DND-41 (cell line): ENCODE results near the gene GDI2.

ENCODE experiments used
- ATAC-seq: fragments of 200-7000 bp; cut with Tn5 transposase; 3 replicates; pipeline ENCODE4 v1.9.1; 2021; ENCODE audit warnings: low read depth; ENCODE audit not compliant: insufficient read depth
- DNase-seq: peaks from one replicate; pipeline ENCODE4 v3.0.0-alpha.2; 2020
- H2AFZ ChIP-seq: 2 replicates; pipeline ENCODE4 v1.6.0; 2012; ENCODE audit warnings: low read depth, low read length
- H3K27ac ChIP-seq: 2 replicates; pipeline ENCODE4 v1.5.1; 2012; ENCODE audit warnings: low read length, inconsistent platforms
- H3K27me3 ChIP-seq: fragments of 200-600 bp; sonication (generic); 2 replicates; pipeline ENCODE4 v1.6.0; 2012; ENCODE audit warnings: low read length, mild to moderate bottlenecking, inconsistent platforms; ENCODE audit not compliant: insufficient read depth, poor library complexity
- H3K36me3 ChIP-seq: 2 replicates; pipeline ENCODE4 v1.5.1; 2012; ENCODE audit warnings: low read length, inconsistent platforms; ENCODE audit not compliant: insufficient read depth
- H3K4me1 ChIP-seq: 2 replicates; pipeline ENCODE4 v1.5.1; 2012; ENCODE audit warnings: mild to moderate bottlenecking, low read length; ENCODE audit not compliant: insufficient read depth
- H3K4me2 ChIP-seq: 2 replicates; pipeline ENCODE4 v1.6.0; 2012; ENCODE audit warnings: mild to moderate bottlenecking, moderate library complexity, low read length, inconsistent platforms; ENCODE audit not compliant: insufficient read depth
- H3K4me3 ChIP-seq, 2 experiments: fragments of 200-600 bp in 1 of 2; shearing (Covaris generic) in 1 of 2; 2 replicates each; pipeline ENCODE4 v1.5.1; 2012 to 2016; ENCODE audit warnings: inconsistent platforms in 2 of 2, low read length in 2 of 2, mild to moderate bottlenecking in 2 of 2, low read depth in 1 of 2, moderate library complexity in 1 of 2
- H3K79me2 ChIP-seq: 2 replicates; pipeline ENCODE4 v1.6.0; 2012; ENCODE audit warnings: low read length, inconsistent platforms; ENCODE audit not compliant: insufficient read depth
- H3K9ac ChIP-seq: 2 replicates; pipeline ENCODE4 v1.6.0; 2012; ENCODE audit warnings: low read depth, mild to moderate bottlenecking, inconsistent platforms, low read length, moderate library complexity
- H3K9me3 ChIP-seq: 2 replicates; pipeline ENCODE4 v1.5.1; 2012; ENCODE audit warnings: low read length, moderate library complexity, mild to moderate bottlenecking, inconsistent platforms; ENCODE audit not compliant: insufficient read depth, severe bottlenecking
- H4K20me1 ChIP-seq: 2 replicates; pipeline ENCODE4 v1.6.0; 2012; ENCODE audit warnings: low read length; ENCODE audit not compliant: insufficient read depth
- EZH2 ChIP-seq: IDR thresholded peaks from 3 replicates; pipeline ENCODE4 v1.6.1; 2012; ENCODE audit warnings: borderline replicate concordance, low read depth, mild to moderate bottlenecking, moderate library complexity, low read length, inconsistent platforms; ENCODE audit not compliant: severe bottlenecking
- TF ChIP-seq, protein P1 (sequence below): IDR thresholded peaks from 2 replicates; pipeline ENCODE4 v1.5.1; 2012; ENCODE audit warnings: borderline replicate concordance, low read length, moderate library complexity, mild to moderate bottlenecking; ENCODE audit not compliant: poor library complexity, severe bottlenecking; ENCODE audit errors: extremely low read depth

The GDI2 gene

DNA sequence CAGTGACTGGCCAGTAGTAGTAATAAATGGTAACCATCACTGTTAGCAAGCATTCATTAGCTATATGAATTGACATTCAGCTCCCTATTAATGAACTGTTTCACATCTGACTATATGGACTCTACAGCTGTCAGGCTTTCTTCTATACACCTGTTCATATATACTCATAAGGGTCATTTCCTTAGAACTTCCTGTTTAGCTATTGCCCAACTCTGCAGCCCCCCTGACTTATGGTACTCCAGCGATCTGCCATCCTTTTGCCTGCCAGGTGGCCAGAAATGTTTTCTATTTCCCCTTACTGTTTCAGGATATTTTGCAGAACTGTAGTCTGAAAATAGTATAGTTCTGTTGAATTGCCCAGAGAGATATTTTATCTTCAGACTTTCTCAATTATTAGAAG lies 72.0 kb downstream of the GDI2 start:
- H3K4me1 ChIP-seq, result no peaks in the 10 kb centered on the region
- no peak overlapping the region for H3K27ac ChIP-seq
- no peak overlapping the region for H3K9ac ChIP-seq
- no peak for ATAC-seq
- H3K9me3 ChIP-seq, result no peaks in the 10 kb centered on the region
- TF ChIP-seq, protein P1, sequence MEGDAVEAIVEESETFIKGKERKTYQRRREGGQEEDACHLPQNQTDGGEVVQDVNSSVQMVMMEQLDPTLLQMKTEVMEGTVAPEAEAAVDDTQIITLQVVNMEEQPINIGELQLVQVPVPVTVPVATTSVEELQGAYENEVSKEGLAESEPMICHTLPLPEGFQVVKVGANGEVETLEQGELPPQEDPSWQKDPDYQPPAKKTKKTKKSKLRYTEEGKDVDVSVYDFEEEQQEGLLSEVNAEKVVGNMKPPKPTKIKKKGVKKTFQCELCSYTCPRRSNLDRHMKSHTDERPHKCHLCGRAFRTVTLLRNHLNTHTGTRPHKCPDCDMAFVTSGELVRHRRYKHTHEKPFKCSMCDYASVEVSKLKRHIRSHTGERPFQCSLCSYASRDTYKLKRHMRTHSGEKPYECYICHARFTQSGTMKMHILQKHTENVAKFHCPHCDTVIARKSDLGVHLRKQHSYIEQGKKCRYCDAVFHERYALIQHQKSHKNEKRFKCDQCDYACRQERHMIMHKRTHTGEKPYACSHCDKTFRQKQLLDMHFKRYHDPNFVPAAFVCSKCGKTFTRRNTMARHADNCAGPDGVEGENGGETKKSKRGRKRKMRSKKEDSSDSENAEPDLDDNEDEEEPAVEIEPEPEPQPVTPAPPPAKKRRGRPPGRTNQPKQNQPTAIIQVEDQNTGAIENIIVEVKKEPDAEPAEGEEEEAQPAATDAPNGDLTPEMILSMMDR, result no peak
- no peak for TF ChIP-seq EZH2
- H3K36me3 ChIP-seq, result peaks cover 83% of the 10 kb centered on the region
- no peak for DNase-seq
- no peak overlapping the region for H2AFZ ChIP-seq
- H3K27me3 ChIP-seq, result no peaks in the 10 kb centered on the region
- H3K4me2 ChIP-seq, result no peak overlapping the region
- no peak overlapping the region for H3K4me3 ChIP-seq
- no peaks in the 10 kb centered on the region; the same call in 1 of the 2 replicates for H3K79me2 ChIP-seq
- H4K20me1 ChIP-seq, result no peaks in the 10 kb centered on the region

DNA sequence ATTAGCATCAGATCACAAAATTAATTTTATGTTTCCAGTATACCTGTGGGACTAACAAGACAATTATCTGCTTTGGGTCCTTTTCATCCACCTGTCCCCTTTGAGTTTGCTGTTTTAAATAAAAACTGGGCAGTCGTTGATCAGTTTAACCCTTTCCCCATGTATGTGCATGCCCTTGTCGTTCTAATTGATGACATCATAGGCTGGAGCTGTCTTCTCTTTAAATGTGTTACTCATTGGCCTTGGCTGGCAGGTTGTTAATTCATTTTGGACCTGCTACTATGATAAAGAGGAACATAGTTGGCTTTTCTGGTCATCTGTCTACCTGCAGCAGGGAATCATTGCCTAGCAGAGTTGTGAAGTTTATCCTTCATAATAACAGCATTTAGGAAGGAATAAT lies 74.8 kb downstream of the GDI2 start:
- Histone ChIP-seq H3K79me2 (no peaks in the 10 kb centered on the region; the same call in 1 of the 2 replicates), H2AFZ (no peak overlapping the region), H3K4me2 (no peak overlapping the region), H3K36me3 (peaks cover 79% of the 10 kb centered on the region), H3K9me3 (no peaks in the 10 kb centered on the region), H3K27me3 (no peaks in the 10 kb centered on the region), H3K4me3 (no peak overlapping the region), H4K20me1 (no peaks in the 10 kb centered on the region), H3K9ac (no peak overlapping the region), H3K27ac (no peak overlapping the region), H3K4me1 (no peaks in the 10 kb centered on the region)
- ATAC-seq, result no peak
- TF ChIP-seq, protein P1, result no peak
- no peak for TF ChIP-seq EZH2
- DNase-seq, result no peak

DNA sequence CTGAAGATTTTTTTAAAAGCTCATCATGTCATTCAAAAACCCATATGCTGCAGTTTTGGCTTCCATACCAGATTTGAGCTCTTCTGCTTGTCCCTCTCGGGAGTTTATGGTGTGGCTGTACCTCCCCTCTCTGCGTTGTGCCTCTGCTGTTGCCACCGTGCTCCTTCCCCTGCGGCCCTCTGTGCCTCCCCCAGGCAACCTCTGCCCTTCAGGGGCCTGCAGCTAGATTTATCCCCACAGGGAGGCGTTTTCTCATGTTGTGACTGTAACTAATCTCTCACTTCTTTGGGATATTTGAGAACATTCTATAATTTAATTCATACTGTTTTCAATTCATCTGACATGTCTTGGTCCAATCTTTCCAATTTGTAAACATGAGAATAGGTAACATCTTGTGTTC lies 75.9 kb downstream of the GDI2 start:
- no peak overlapping the region for H3K4me2 ChIP-seq
- H3K79me2 ChIP-seq, result peaks cover 3% of the 10 kb centered on the region; the same call in 1 of the 2 replicates
- H3K4me1 ChIP-seq, result no peaks in the 10 kb centered on the region
- TF ChIP-seq EZH2, result no peak
- TF ChIP-seq, protein P1, result no peak
- H3K4me3 ChIP-seq, result no peak overlapping the region
- no peak overlapping the region for H3K9ac ChIP-seq
- H3K27ac ChIP-seq, result no peak overlapping the region
- peaks cover 80% of the 10 kb centered on the region for H3K36me3 ChIP-seq
- no peaks in the 10 kb centered on the region for H3K27me3 ChIP-seq
- no peak overlapping the region for H2AFZ ChIP-seq
- H4K20me1 ChIP-seq, result no peaks in the 10 kb centered on the region
- H3K9me3 ChIP-seq, result no peaks in the 10 kb centered on the region
- ATAC-seq, result no peak
- no peak for DNase-seq

DNA sequence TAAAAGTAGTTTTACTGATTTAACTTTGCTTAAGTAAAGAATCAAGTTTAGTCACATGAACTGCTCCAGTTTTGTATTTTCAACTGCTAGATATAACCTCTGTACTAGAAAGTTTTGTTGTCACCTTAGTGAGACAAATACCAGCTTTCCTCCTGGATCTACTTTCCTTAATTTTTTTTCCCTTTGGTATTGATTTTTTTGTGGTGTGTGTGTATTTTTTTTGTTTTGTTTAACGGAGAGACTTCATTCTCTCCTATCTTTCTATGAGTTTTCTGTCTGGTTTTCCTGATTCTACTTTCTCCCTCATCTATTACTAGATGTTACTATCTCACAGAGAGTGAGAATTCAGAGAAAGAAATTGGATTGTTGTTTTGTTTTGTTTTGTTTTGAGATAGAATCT lies 76.6 kb downstream of the GDI2 start:
- no peak overlapping the region for H2AFZ ChIP-seq
- no peaks in the 10 kb centered on the region for H4K20me1 ChIP-seq
- H3K79me2 ChIP-seq, result peaks cover 5% of the 10 kb centered on the region; the same call in 1 of the 2 replicates
- no peaks in the 10 kb centered on the region for H3K4me1 ChIP-seq
- H3K4me2 ChIP-seq, result no peak overlapping the region
- no peaks in the 10 kb centered on the region for H3K27me3 ChIP-seq
- no peaks in the 10 kb centered on the region for H3K9me3 ChIP-seq
- H3K36me3 ChIP-seq, result peaks cover 80% of the 10 kb centered on the region
- TF ChIP-seq, protein P1, result no peak
- no peak for TF ChIP-seq EZH2
- DNase-seq (no peak), ATAC-seq (no peak)
- H3K27ac ChIP-seq, result no peak overlapping the region
- H3K4me3 ChIP-seq, result no peak overlapping the region
- H3K9ac ChIP-seq, result no peak overlapping the region
